AG04450 (cell line): ENCODE data around the gene TRIM58. TPM values are rescaled to one million over a fixed set of nuclear protein-coding genes. Genes with fewer than 3 reads are reported as not detected.

Experiments used
- CTCF ChIA-PET: fragments of 300-600, 350-600 bp; formaldehyde crosslinking; extraction: SDS; loops from one replicate; lab custom pipeline; 2022; ENCODE audit warnings: antibody characterized with exemption, inconsistent platforms; lab: Charles Lee
- POLR2A ChIA-PET: fragments of 350-600 bp; formaldehyde crosslinking; extraction: SDS; loops from one replicate; lab custom pipeline; 2021; ENCODE audit warnings: antibody characterized with exemption, inconsistent platforms; lab: Yijun Ruan, JAX
- DNase-seq: peaks from one replicate; pipeline ENCODE4 v3.0.0-alpha.2; 2011; ENCODE audit warnings: low read depth, low spot score
- H3K27ac ChIP-seq: one replicate; pipeline ENCODE4 v1.5.1; 2012; ENCODE audit warnings: low read depth, low read length, control low read depth
- H3K27me3 ChIP-seq: one replicate; pipeline ENCODE4 v1.6.0; 2012; ENCODE audit warnings: low read length; ENCODE audit not compliant: control insufficient read depth, insufficient read depth
- H3K4me3 ChIP-seq: 2 replicates; pipeline ENCODE4 v1.5.1; 2011; ENCODE audit warnings: mild to moderate bottlenecking, low read depth, low read length, control low read depth
- H3K9me3 ChIP-seq: 2 replicates; pipeline ENCODE4 v1.5.1; 2012; ENCODE audit warnings: low read length; ENCODE audit not compliant: control insufficient read depth, insufficient read depth
- polyA plus RNA-seq: library from polyadenylated mRNA; depleted of rRNA; stranded (reverse); fragments of >200 nt; gene quantifications from 2 replicates; pipeline ENCODE4 v1.2.3, GENCODE V29; 2011; rRNA removed
- TF ChIP-seq, protein P1 (sequence below): IDR thresholded peaks from 2 replicates; pipeline ENCODE4 v1.5.1; 2011; ENCODE audit warnings: low read depth, low read length, control low read depth, inconsistent platforms

The TRIM58 gene
- polyA plus RNA-seq, 1 experiment: 0.09 TPM

DNA sequence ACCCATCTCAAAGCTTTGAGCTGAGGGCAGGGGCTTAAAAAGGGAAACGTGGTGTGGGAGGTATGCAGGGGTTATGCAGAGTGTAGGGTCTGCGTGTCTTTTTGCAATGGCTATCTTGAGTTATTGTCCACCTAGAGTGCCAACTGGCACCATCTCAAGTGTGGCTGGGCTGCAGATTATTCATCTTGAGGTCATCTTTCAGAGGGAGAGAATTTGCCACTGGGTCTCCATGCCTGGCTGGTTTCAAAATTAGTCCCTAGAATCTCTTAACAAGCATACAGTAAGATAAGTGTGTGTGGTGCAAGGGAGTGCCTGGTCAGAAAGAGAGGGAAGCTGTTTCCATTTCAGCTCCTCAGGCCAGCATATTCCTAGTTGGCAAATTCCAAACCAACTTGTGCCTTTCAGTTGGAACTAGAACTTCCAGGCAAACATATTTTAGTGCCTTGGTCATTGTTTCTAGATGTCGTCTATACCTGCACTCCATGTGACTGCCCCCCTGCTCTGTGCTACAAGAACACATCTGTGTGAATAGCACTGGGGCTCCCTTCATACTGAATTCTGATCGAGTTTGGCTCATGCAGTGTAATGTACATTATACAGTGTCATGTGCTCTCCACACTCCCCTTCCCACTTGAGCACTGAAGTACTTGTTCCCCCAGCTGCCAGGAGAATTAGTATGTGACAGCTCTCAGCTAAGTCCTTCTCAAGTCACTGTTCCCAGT lies 58.1 kb downstream of the TRIM58 start:
- DNase-seq: no peak
- POLR2A ChIA-PET: no interaction called here

DNA sequence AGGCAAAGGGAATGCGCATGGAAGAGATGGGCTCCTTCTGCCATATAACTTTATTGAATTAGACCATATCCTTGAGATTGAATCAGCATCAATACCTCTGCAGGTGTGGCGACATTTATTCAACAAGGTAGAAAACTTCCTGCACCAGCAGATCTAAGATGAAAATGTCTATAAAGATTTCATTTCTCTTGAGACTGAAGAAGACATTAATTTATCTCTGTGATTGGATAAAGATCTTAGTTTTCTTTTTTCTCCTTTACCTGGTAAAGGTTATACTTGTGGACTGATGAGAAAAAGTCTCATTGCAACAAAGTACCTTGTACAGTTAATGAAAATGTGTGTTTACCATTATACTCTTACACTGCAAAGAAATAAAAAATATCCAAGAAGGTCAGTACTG lies 63.0 kb downstream of the TRIM58 start, which contains the start of gene OR2T8:
Gene OR2T8, plus strand, starts transcription at position 301 of the 400 bp plus-strand sequence. CDS start 766 bp downstream, outside the sequence.
- TF ChIP-seq, protein P1, sequence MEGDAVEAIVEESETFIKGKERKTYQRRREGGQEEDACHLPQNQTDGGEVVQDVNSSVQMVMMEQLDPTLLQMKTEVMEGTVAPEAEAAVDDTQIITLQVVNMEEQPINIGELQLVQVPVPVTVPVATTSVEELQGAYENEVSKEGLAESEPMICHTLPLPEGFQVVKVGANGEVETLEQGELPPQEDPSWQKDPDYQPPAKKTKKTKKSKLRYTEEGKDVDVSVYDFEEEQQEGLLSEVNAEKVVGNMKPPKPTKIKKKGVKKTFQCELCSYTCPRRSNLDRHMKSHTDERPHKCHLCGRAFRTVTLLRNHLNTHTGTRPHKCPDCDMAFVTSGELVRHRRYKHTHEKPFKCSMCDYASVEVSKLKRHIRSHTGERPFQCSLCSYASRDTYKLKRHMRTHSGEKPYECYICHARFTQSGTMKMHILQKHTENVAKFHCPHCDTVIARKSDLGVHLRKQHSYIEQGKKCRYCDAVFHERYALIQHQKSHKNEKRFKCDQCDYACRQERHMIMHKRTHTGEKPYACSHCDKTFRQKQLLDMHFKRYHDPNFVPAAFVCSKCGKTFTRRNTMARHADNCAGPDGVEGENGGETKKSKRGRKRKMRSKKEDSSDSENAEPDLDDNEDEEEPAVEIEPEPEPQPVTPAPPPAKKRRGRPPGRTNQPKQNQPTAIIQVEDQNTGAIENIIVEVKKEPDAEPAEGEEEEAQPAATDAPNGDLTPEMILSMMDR: no peak
- Histone ChIP-seq H3K27ac (no peak within 1 kb of the TSS), H3K9me3 (peaks cover 10% of the 10 kb centered on the region; the same call in 1 of the 2 replicates), H3K27me3 (no peaks in the 10 kb centered on the region), H3K4me3 (no peak within 1 kb of the TSS)
- CTCF ChIA-PET: no interaction called here
- POLR2A ChIA-PET: no interaction called here
- DNase-seq: no peak

More for the DNA sequence above, 58.1 kb downstream of the TRIM58 start:
- CTCF ChIA-PET: no interaction called here
- TF ChIP-seq, protein P1: no peak
- no peak overlapping the region for H3K4me3 ChIP-seq
- H3K9me3 ChIP-seq: peaks cover 15% of the 10 kb centered on the region
- no peak overlapping the region for H3K27ac ChIP-seq
- no peaks in the 10 kb centered on the region for H3K27me3 ChIP-seq

DNA sequence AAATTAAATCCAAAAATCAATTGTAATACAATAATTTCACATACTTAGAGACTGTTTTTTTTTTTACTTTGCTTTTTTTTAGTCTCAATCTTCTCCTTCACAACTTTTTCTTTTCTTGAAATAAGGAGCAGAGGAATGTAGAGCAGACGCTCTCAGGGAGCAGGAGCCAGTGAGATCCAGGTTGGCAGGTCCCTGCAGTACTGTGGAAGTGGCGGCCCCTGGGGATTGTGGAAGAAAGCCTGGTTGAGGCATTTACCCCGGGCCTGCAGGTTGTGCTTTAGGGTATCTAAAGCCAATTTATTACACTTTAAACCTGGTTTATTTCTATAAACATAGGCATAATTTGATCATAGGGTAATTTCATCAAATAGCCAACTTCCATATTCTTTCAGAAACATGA lies 67.0 kb downstream of the TRIM58 start:
- TF ChIP-seq, protein P1: no peak
- no peak for DNase-seq
- no peaks in the 10 kb centered on the region for H3K27me3 ChIP-seq
- no peak overlapping the region for H3K4me3 ChIP-seq
- ChIA-PET POLR2A (no interaction called here), CTCF (no interaction called here)
- peaks cover 6% of the 10 kb centered on the region for H3K9me3 ChIP-seq
- no peak overlapping the region for H3K27ac ChIP-seq

DNA sequence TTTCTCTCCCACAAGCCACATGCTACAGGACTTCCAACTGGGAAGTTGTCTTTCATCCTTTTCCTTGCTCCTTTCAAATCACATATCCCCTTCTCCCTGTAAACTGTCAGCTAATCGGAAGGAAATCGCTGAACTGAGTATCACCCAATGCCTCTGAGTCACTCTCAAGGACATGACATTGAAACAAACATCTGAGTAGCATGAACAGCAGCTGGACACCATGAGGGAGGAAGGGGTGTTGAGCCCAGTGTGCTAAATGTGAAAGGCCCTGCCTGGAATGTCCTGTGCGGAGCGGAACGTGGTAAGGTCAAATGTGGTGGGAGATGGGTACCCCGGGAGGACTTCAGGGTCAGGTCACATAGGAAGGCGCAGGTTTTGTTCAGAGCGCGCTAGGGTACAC lies 67.9 kb downstream of the TRIM58 start, which contains the start of gene OR2AJ1:
Gene OR2AJ1, plus strand, starts transcription at position 22 of the 400 bp plus-strand sequence. CDS start 8,880 bp downstream, outside the sequence.
- Histone ChIP-seq H3K4me3 (no peak within 1 kb of the TSS), H3K27me3 (no peaks in the 10 kb centered on the region), H3K27ac (no peak within 1 kb of the TSS), H3K9me3 (peaks cover 6% of the 10 kb centered on the region)
- CTCF ChIA-PET: no interaction called here
- POLR2A ChIA-PET: no interaction called here
- DNase-seq: no peak
- TF ChIP-seq, protein P1: no peak

Other genes starting within 250 kb of the TRIM58 start
- gene OR13G1, start 177.4 kb upstream of the TRIM58 start, polyA plus RNA-seq: not detected in 2 replicates
- gene OR6F1, start 140.5 kb upstream of the TRIM58 start, polyA plus RNA-seq: not detected in 2 replicates
- gene OR14K1, start 118.6 kb upstream of the TRIM58 start, polyA plus RNA-seq: not detected in 2 replicates
- gene OR14A2, start 109.0 kb upstream of the TRIM58 start, polyA plus RNA-seq: not detected in 2 replicates
- gene OR1C1, start 96.6 kb upstream of the TRIM58 start, polyA plus RNA-seq: not detected in 2 replicates
- gene OR14A16, start 33.1 kb upstream of the TRIM58 start, polyA plus RNA-seq: not detected in 2 replicates
- not detected in 2 replicates for gene OR11L1, start 15.3 kb upstream of the TRIM58 start, polyA plus RNA-seq
- 0.10 TPM in 1 of 2 replicates, not detected in the other for gene OR2W3, start 38.4 kb downstream of the TRIM58 start, polyA plus RNA-seq
- gene OR2T8, start 63.1 kb downstream of the TRIM58 start, polyA plus RNA-seq: not detected in 2 replicates
- not detected in 2 replicates for gene OR2AJ1, start 67.7 kb downstream of the TRIM58 start, polyA plus RNA-seq
- gene OR2L8, start 91.7 kb downstream of the TRIM58 start, polyA plus RNA-seq: not detected in 2 replicates
- not detected in 2 replicates for gene OR2AK2, start 108.0 kb downstream of the TRIM58 start, polyA plus RNA-seq
- gene OR2L5, start 156.5 kb downstream of the TRIM58 start, polyA plus RNA-seq: not detected in 2 replicates
- gene OR2L2, start 172.9 kb downstream of the TRIM58 start, polyA plus RNA-seq: not detected in 2 replicates
- not detected in 2 replicates for gene OR2L3, start 189.6 kb downstream of the TRIM58 start, polyA plus RNA-seq
- not detected in 2 replicates for gene OR2L13, start 238.0 kb downstream of the TRIM58 start, polyA plus RNA-seq